H9 (cell line): Measurements from ENCODE around the gene SDK1. TPM values are rescaled to one million over a fixed set of nuclear protein-coding genes. Genes with fewer than 3 reads are reported as not detected.

Source experiments
- DNase-seq: peaks from one replicate; pipeline ENCODE4 v3.0.0-alpha.2; 2017
- H2AFZ ChIP-seq: one replicate; pipeline ENCODE4 v1.6.1; 2013; ENCODE audit warnings: mild to moderate bottlenecking, low read length, control low read depth, moderate library complexity
- H2AK5ac ChIP-seq: 2 replicates; pipeline ENCODE4 v1.6.1; 2013; ENCODE audit warnings: low read length, control low read depth, mixed read lengths; ENCODE audit not compliant: insufficient read length
- H2BK120ac ChIP-seq: one replicate; pipeline ENCODE4 v1.6.1; 2013; ENCODE audit warnings: low read depth, mild to moderate bottlenecking, low read length, control low read depth, inconsistent platforms; ENCODE audit not compliant: poor library complexity, severe bottlenecking
- H2BK12ac ChIP-seq: 2 replicates; pipeline ENCODE4 v1.6.1; 2013; ENCODE audit warnings: low read length, control low read depth, mixed read lengths, low read depth; ENCODE audit not compliant: insufficient read length
- H2BK15ac ChIP-seq: 2 replicates; pipeline ENCODE4 v1.6.1; 2013; ENCODE audit warnings: low read depth, low read length, control low read depth
- H2BK20ac ChIP-seq: one replicate; pipeline ENCODE4 v1.6.1; 2013; ENCODE audit warnings: low read depth, mild to moderate bottlenecking, low read length, control low read depth, inconsistent platforms; ENCODE audit not compliant: poor library complexity, severe bottlenecking
- H2BK5ac ChIP-seq: 2 replicates; pipeline ENCODE4 v1.6.1; 2013; ENCODE audit warnings: low read length, control low read depth, mixed read lengths; ENCODE audit not compliant: insufficient read length
- H3K14ac ChIP-seq: 2 replicates; pipeline ENCODE4 v1.6.1; 2013; ENCODE audit warnings: low read length, control low read depth; ENCODE audit not compliant: insufficient read depth
- H3K18ac ChIP-seq: 2 replicates; pipeline ENCODE4 v1.6.1; 2013; ENCODE audit warnings: low read depth, mild to moderate bottlenecking, mixed read lengths, low read length, control low read depth; ENCODE audit not compliant: insufficient read length
- H3K23ac ChIP-seq: 2 replicates; pipeline ENCODE4 v1.6.1; 2013; ENCODE audit warnings: low read length, control low read depth, mixed read lengths, low read depth; ENCODE audit not compliant: insufficient read length
- H3K23me2 ChIP-seq: 2 replicates; pipeline ENCODE4 v1.6.1; 2013; ENCODE audit warnings: low read depth, mild to moderate bottlenecking, mixed read lengths, low read length, control low read depth; ENCODE audit not compliant: insufficient read length, poor library complexity, severe bottlenecking
- H3K27ac ChIP-seq: 2 replicates; pipeline ENCODE4 v1.5.1; 2013; ENCODE audit warnings: low read length, control low read depth, mixed read lengths, low read depth; ENCODE audit not compliant: insufficient read length
- H3K27me3 ChIP-seq: 2 replicates; pipeline ENCODE4 v1.6.1; 2013; ENCODE audit warnings: low read length, control low read depth, inconsistent platforms; ENCODE audit not compliant: insufficient read depth
- H3K4ac ChIP-seq: 2 replicates; pipeline ENCODE4 v1.6.1; 2013; ENCODE audit warnings: low read depth, mild to moderate bottlenecking, control low read depth, inconsistent platforms, low read length, moderate library complexity
- H3K4me1 ChIP-seq: 2 replicates; pipeline ENCODE4 v1.6.1; 2013; ENCODE audit warnings: low read length, control low read depth, inconsistent platforms; ENCODE audit not compliant: insufficient read depth
- H3K4me2 ChIP-seq: 2 replicates; pipeline ENCODE4 v1.6.1; 2013; ENCODE audit warnings: low read length, control low read depth, mixed read lengths; ENCODE audit not compliant: insufficient read length, insufficient read depth
- H3K56ac ChIP-seq: 2 replicates; pipeline ENCODE4 v1.6.1; 2013; ENCODE audit warnings: low read depth, mild to moderate bottlenecking, mixed read lengths, low read length, control low read depth; ENCODE audit not compliant: insufficient read length
- H3K79me1 ChIP-seq: 2 replicates; pipeline ENCODE4 v1.6.1; 2013; ENCODE audit warnings: low read depth, mild to moderate bottlenecking, moderate library complexity, low read length, control low read depth, inconsistent platforms; ENCODE audit not compliant: insufficient read depth, poor library complexity, severe bottlenecking
- H3K79me2 ChIP-seq: 2 replicates; pipeline ENCODE4 v1.6.1; 2013; ENCODE audit warnings: low read length, control low read depth, inconsistent platforms; ENCODE audit not compliant: insufficient read depth
- H3K9ac ChIP-seq: 2 replicates; pipeline ENCODE4 v1.6.1; 2013; ENCODE audit warnings: low read length, control low read depth, mixed read lengths; ENCODE audit not compliant: insufficient read length; ENCODE audit errors: extremely low read depth
- H3K9me3 ChIP-seq: one replicate; pipeline ENCODE4 v1.6.1; 2013; ENCODE audit warnings: low read depth, low read length, inconsistent platforms; ENCODE audit not compliant: control insufficient read depth
- H3T11ph ChIP-seq: one replicate; pipeline ENCODE4 v1.6.1; 2013; ENCODE audit warnings: mild to moderate bottlenecking, low read length, control low read depth, inconsistent platforms
- H4K20me1 ChIP-seq: one replicate; pipeline ENCODE4 v1.6.1; 2013; ENCODE audit not compliant: control insufficient read depth, insufficient read length, insufficient read depth
- H4K5ac ChIP-seq: 2 replicates; pipeline ENCODE4 v1.6.1; 2013; ENCODE audit warnings: low read depth, mild to moderate bottlenecking, mixed read lengths, low read length, control low read depth; ENCODE audit not compliant: insufficient read length
- H4K8ac ChIP-seq: replicated peaks from 2 replicates; pipeline ENCODE4 v1.6.1; 2013; ENCODE audit warnings: low read length, control low read depth, mixed read lengths, low read depth; ENCODE audit not compliant: insufficient read length
- H4K91ac ChIP-seq: 2 replicates; pipeline ENCODE4 v1.6.1; 2013; ENCODE audit warnings: low read depth, mild to moderate bottlenecking, moderate library complexity, mixed read lengths, low read length, control low read depth; ENCODE audit not compliant: insufficient read length
- H3K27ac Mint-ChIP-seq, 3 experiments: 2 replicates in 2 of 3; 3 replicates in 1 of 3; pipeline ENCODE4 v1.8.0; 2020 to 2021; ENCODE audit warnings: mixed read lengths in 3 of 3, mild to moderate bottlenecking in 1 of 3, moderate library complexity in 1 of 3
- H3K27me3 Mint-ChIP-seq: 2 replicates; pipeline ENCODE4 v1.8.0; 2021; ENCODE audit warnings: low read depth, mild to moderate bottlenecking, moderate library complexity, mixed read lengths
- H3K36me3 Mint-ChIP-seq, 3 experiments: 2 replicates in 2 of 3; 3 replicates in 1 of 3; pipeline ENCODE4 v1.8.0; 2020 to 2021; ENCODE audit warnings: low read depth in 3 of 3, mixed read lengths in 3 of 3; ENCODE audit not compliant: insufficient read depth in 1 of 3
- H3K4me1 Mint-ChIP-seq, 2 experiments: 2 replicates each; pipeline ENCODE4 v1.8.0; 2020; ENCODE audit warnings: mixed read lengths in 2 of 2
- H3K4me3 Mint-ChIP-seq, 2 experiments: 2 replicates in 1 of 2; 3 replicates in 1 of 2; pipeline ENCODE4 v1.8.0; 2020 to 2021; ENCODE audit warnings: mild to moderate bottlenecking in 2 of 2, mixed read lengths in 2 of 2, moderate library complexity in 1 of 2
- H3K9me3 Mint-ChIP-seq, 2 experiments: 2 replicates in 1 of 2; 3 replicates in 1 of 2; pipeline ENCODE4 v1.8.0; 2020; ENCODE audit warnings: mild to moderate bottlenecking in 2 of 2, mixed read lengths in 2 of 2, moderate library complexity in 1 of 2
- CTCF ChIP-seq: fragments of 200-600 bp; sonication (generic); conservative IDR thresholded peaks from 3 replicates; pipeline ENCODE4 v1.8.0; 2021; ENCODE audit warnings: antibody characterized with exemption, mild to moderate bottlenecking
- WGBS: extraction: QIAGEN DNeasy Blood & Tissue Kit; methylation state at CpG from one replicate; pipeline ENCODE4 v1.1.7; 2013; ENCODE audit warnings: missing lambda C conversion rate, low lambda C conversion rate, mixed read lengths; ENCODE audit not compliant: insufficient read length; ENCODE audit errors: extremely low coverage; 5-methylcytosine and 5-hydroxymethylcytosine counted together
- total RNA-seq: library from RNA; stranded (reverse); gene quantifications from 2 replicates; pipeline ENCODE4 v1.2.1, GENCODE V29; 2021

SDK1 gene
- total RNA-seq, 1 experiment from 2014 or later = 8.7 TPM

- no peak overlapping the region for H3T11ph ChIP-seq
- no peaks in the 10 kb centered on the region for H3K27me3 ChIP-seq
- no peaks in the 10 kb centered on the region for H4K20me1 ChIP-seq
- no peak overlapping the region for H2BK15ac ChIP-seq
- no peak overlapping the region for H4K91ac ChIP-seq
- H3K27ac ChIP-seq = no peak overlapping the region
- Mint-ChIP-seq H3K9me3 (no peaks in the 10 kb centered on the region; a peak in 1 of 5 replicates), H3K4me3 (no peak overlapping the region), H3K36me3 (no peaks in the 10 kb centered on the region; a peak in 1 of 7 replicates), H3K27ac (no peak overlapping the region; a peak in 1 of 7 replicates), H3K4me1 (peaks cover 4 to 12% of the 10 kb centered on the region in 2 experiments; a peak in 3 of 4 replicates), H3K27me3 (no peaks in the 10 kb centered on the region)
- TF ChIP-seq CTCF = no peak
- no peak overlapping the region for H2BK12ac ChIP-seq
- no peak overlapping the region for H2BK20ac ChIP-seq
- H3K4ac ChIP-seq = no peak overlapping the region
- no peaks in the 10 kb centered on the region for H3K79me2 ChIP-seq
- H2BK120ac ChIP-seq = no peak overlapping the region
- H3K23me2 ChIP-seq = no peaks in the 10 kb centered on the region
- no peak overlapping the region for H3K23ac ChIP-seq
- H3K9ac ChIP-seq = no peak overlapping the region
- no peaks in the 10 kb centered on the region for H3K79me1 ChIP-seq
- no peak overlapping the region for H4K5ac ChIP-seq
- H2BK5ac ChIP-seq = no peak overlapping the region
- no peak overlapping the region for H4K8ac ChIP-seq
- H3K14ac ChIP-seq = no peak overlapping the region
- no peak overlapping the region for H3K4me2 ChIP-seq
- WGBS = no CpG with 5 or more reads among the region's 1 CpG
- H3K4me1 ChIP-seq = no peaks in the 10 kb centered on the region
- H2AFZ ChIP-seq = no peak overlapping the region
- H2AK5ac ChIP-seq = no peak overlapping the region
- no peak overlapping the region for H3K18ac ChIP-seq
- H3K9me3 ChIP-seq = no peaks in the 10 kb centered on the region
- DNase-seq = no peak
- no peak overlapping the region for H3K56ac ChIP-seq
Measured at GRCh38 chr7:3455806-3456595, 154.9 kb downstream of the SDK1 start.
